ENCODE results near the gene ATXN1.
A peak's percentile ranks its signal among the peaks of the same experiment; 100 is the strongest.

DNA sequence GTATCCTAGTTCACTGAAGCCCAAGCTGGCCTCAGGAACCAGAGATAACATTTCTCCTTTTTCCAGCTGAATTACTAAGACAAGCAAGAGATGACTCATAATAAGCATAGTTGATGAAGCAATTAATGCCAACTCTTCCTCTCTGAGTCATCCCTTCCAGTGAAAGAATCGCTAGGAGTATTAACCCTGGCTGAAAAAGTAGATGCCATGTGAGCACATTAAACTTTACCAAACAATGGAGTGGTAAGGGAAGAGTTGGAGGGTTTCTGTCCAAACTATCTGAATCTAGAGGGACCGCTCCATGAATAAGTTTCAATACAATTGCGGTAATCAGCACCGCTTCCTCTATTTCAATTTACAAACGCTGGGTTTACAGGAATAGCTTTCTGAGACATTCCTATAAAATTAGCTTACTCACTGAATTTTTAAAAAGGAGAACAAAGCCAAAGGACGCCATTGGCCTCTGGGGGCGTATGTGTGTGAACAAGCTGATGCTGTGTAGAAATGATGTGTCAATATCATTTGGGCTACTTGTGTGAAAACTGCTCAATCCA, 48.3 kb downstream of the ATXN1 start:
- TF ChIP-seq ZC3H10 (CRISPR knock-in tag; IDR thresholded peaks at IDR 0.05), result no peak
- TF ChIP-seq, protein P1, sequence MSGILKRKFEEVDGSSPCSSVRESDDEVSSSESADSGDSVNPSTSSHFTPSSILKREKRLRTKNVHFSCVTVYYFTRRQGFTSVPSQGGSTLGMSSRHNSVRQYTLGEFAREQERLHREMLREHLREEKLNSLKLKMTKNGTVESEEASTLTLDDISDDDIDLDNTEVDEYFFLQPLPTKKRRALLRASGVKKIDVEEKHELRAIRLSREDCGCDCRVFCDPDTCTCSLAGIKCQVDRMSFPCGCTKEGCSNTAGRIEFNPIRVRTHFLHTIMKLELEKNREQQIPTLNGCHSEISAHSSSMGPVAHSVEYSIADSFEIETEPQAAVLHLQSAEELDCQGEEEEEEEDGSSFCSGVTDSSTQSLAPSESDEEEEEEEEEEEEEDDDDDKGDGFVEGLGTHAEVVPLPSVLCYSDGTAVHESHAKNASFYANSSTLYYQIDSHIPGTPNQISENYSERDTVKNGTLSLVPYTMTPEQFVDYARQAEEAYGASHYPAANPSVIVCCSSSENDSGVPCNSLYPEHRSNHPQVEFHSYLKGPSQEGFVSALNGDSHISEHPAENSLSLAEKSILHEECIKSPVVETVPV (CRISPR knock-in tag; IDR thresholded peaks at IDR 0.05), result no peak
- TF ChIP-seq, protein P2, sequence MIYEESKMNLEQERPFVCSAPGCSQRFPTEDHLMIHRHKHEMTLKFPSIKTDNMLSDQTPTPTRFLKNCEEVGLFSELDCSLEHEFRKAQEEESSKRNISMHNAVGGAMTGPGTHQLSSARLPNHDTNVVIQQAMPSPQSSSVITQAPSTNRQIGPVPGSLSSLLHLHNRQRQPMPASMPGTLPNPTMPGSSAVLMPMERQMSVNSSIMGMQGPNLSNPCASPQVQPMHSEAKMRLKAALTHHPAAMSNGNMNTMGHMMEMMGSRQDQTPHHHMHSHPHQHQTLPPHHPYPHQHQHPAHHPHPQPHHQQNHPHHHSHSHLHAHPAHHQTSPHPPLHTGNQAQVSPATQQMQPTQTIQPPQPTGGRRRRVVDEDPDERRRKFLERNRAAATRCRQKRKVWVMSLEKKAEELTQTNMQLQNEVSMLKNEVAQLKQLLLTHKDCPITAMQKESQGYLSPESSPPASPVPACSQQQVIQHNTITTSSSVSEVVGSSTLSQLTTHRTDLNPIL (CRISPR knock-in tag; IDR thresholded peaks at IDR 0.05; ENCODE audit: low read depth), result no peak
- TF ChIP-seq ZFP3 (CRISPR knock-in tag; IDR thresholded peaks at IDR 0.05), result no peak
- TF ChIP-seq ARNTL (CRISPR knock-in tag; IDR thresholded peaks at IDR 0.05; ENCODE audit: borderline replicate concordance, low read depth), result no peak
- no peak for TF ChIP-seq BACH2 (CRISPR knock-in tag; IDR thresholded peaks at IDR 0.05; ENCODE audit: borderline replicate concordance)
- no peak for TF ChIP-seq ESRRG (CRISPR knock-in tag; IDR thresholded peaks at IDR 0.05)
- peak; percentile 61 for TF ChIP-seq ISL1 (CRISPR knock-in tag; IDR thresholded peaks at IDR 0.05)
- TF ChIP-seq, protein P3, sequence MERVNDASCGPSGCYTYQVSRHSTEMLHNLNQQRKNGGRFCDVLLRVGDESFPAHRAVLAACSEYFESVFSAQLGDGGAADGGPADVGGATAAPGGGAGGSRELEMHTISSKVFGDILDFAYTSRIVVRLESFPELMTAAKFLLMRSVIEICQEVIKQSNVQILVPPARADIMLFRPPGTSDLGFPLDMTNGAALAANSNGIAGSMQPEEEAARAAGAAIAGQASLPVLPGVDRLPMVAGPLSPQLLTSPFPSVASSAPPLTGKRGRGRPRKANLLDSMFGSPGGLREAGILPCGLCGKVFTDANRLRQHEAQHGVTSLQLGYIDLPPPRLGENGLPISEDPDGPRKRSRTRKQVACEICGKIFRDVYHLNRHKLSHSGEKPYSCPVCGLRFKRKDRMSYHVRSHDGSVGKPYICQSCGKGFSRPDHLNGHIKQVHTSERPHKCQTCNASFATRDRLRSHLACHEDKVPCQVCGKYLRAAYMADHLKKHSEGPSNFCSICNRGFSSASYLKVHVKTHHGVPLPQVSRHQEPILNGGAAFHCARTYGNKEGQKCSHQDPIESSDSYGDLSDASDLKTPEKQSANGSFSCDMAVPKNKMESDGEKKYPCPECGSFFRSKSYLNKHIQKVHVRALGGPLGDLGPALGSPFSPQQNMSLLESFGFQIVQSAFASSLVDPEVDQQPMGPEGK (CRISPR knock-in tag; IDR thresholded peaks at IDR 0.05; ENCODE audit: borderline replicate concordance), result no peak
- TF ChIP-seq SNAI2 (CRISPR knock-in tag; IDR thresholded peaks at IDR 0.05), result no peak
- no peak for TF ChIP-seq ZFP30 (CRISPR knock-in tag; IDR thresholded peaks at IDR 0.05)
- TF ChIP-seq RARB (CRISPR knock-in tag; IDR thresholded peaks at IDR 0.05), result no peak
